HG03469 (cell line): Measurements from ENCODE around the gene SURF2.
"Not testable (repeated sequence)": the region's sequence is repeated elsewhere in the genome, so short reads cannot be mapped to it uniquely, and the experiment has no call there.

Experiments
- ATAC-seq: cut with Tn5 transposase; IDR thresholded peaks from one replicate; pipeline ENCODE4 v1.9.1; 2021; ENCODE audit warnings: mild to moderate bottlenecking, moderate library complexity, moderate number of reproducible peaks; ENCODE audit not compliant: unreplicated experiment

Gene SURF2

DNA sequence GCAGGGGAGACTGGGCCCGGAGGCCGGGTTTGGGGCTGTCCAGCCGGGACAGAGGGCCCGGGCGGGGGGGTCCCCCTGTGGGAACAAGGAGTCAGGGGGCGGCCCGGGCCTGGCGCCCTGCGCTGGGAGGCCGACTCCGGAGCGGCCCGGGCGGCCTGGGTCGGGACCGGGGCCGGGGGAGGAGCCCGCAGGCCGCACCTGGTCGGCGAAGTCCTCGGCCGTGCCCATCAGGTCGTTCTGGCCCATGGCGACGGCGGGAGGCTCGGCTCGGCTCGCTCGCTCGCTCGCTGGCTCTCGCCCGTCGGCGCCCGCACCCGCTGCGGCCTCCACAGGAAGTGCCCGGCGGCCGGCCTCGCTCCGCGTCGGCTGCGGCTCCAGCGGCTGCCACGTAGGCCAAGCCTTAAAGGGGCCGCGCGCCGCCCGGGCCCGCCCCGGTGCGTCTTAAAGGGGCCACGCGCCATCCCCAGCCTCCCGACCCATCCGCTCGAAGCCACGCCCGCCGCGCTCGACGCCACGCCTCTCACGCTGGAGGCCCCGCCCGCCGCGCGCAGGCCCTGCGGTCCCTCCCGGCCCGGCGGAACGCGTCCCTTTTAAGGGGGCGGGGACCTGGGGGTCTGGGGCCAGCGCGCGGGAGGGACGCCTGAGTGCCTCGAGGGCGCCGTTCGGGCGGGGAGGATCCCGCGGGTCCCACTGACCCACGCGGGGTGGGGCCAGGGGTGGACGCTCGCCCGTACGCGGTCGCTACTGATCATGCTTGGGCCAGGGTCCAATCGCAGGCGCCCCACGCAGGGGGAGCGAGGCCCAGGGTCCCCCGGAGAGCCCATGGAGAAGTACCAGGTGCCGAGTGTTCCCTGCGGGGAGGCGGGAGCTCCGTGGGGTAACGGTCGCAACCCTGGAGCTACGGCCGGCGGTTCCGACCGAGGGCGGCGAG lies 19.6 kb downstream of the SURF2 start, which contains the start of the genes STKLD1 and SURF4:
Gene STKLD1, plus strand, starts transcription at position 643 of the 931 bp plus-strand sequence. Its CDS starts 108 bp downstream, at position 751.
Gene SURF4, minus strand, starts transcription at position 337 of the 931 bp plus-strand sequence. Its CDS starts 91 bp downstream, at position 246.
- peak; percentile 72 for ATAC-seq

DNA sequence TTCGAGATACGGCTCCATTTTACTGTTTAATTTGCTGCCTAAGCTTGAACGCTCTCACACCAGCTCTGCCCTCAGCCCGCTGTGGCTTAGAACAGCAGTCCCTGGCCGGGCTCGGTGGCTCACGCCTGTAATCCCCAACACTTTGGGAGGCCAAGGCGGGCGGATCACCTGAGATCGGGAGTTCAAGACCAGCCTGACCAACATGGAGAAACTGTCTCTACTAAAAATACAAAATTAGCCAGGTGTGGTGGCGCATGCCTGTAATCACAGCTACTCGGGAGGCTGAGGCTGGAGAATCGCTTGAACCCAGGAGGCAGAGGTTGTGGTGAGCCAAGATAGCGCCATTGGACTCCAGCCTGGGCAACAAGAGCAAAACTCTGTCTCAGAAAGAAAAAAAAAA lies 20.9 kb downstream of the SURF2 start:
- not testable (repeated sequence) for ATAC-seq

DNA sequence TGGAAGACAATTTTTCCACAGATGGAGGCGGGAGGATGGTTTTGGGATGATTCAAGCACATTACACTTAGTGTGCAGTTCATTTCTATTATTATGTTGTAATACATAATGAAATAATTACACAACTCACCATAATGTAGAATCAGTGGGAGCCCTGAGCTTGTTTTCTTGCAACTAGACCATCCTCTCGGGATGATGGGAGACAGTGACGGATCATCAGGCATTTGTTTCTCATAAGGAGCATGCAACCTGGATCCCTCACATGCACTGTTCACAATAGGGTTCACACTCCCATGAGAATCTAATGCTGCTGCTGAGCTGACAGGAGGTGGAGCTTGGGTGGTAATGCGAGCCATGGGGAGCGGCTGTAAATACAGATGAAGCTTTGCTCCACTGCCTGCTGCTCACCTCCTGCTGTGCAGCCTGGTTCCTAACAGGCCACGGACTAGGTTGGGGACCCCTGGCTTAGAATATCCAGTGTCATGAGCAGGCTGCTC lies 21.4 kb downstream of the SURF2 start:
- ATAC-seq: no peak

DNA sequence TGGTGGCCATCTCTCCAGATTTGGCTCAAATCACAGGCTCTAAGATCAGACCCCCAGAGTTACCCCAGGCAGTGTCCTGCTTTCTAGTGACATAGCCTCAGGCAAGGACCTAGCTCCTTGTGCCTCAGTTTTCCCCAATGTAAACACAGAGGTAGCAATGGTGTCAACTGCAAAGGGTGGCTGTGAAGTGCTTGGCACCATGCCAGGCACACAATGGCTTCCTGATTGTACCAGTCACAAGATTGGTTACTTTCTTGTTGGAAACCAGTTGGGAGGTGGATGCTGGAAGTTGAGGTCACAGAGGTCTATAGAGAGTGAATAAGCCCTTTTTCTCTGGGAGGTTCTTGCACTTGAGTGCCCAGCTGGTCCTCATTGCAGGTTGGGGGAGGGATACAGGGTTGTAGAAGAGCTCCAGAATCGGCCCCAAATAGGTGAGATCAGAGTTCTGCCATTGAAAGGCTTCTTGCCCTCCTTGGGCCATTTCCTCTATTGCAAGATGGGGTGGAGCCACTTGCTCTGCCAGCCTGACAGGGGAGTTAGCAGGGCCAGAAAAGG lies 22.1 kb downstream of the SURF2 start:
- no peak for ATAC-seq

DNA sequence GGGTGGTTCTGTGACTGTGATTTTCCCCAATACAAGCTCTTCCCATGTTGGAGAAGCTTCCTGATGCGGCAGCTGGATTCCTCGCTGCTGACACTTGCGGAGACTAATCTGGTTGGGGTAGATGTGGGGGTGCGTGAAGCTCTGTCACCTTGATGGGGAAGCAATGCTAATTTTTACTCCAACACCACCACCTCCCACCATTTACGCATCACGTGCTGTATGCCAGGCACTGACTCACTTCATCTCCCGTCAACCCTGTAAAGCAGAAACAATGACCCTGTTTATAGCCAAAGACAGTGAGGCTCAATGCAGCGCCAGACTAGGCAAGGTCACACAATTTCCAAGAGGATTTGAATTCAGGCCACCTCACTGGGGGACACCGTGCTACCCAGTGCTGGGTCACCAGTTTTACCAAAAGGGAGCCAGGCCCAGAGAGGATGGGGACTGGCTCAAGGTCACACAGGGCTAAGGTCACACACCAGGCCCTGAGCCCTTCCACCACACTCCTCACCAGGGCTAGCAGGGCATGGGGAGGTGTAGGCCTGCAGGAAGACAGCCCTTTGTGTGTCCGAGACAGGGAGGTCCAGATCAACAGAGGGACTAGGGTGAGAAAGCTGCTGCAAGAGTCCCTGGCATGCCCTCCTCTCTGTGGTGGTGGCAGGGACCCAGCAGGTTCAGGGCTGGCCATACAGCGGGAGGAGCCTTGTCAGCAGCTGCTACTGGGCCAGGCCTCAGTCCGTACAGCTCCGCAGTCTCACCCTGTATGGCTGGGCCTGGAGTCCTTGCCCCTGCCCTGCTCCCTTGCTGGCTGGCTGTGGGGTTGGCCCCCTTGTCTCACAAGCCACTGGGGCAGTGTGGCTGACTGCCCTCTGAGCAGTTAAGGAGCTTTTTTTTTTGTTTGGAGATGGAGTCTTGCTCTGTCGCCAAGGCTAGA lies 23.1 kb downstream of the SURF2 start:
- no peak for ATAC-seq

DNA sequence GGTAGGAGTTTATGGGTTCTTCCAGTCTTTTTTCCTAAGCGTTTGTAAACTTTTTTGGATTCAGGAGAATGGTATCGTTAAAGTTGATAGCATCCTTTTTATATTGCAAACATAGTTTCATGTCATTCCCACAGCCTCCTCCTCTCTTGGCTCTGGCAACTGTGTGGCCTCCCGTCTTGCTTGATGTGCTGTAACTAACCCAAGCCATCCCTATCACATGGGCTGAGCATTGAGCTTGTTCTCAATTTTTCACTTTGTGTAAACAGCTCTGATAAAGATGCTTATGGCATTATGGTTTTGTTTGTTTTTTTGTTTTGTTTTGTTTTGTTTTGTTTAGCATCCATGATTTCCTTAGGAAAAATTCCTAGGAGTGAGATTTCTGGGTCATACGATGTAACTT lies 24.4 kb downstream of the SURF2 start:
- no peak for ATAC-seq

DNA sequence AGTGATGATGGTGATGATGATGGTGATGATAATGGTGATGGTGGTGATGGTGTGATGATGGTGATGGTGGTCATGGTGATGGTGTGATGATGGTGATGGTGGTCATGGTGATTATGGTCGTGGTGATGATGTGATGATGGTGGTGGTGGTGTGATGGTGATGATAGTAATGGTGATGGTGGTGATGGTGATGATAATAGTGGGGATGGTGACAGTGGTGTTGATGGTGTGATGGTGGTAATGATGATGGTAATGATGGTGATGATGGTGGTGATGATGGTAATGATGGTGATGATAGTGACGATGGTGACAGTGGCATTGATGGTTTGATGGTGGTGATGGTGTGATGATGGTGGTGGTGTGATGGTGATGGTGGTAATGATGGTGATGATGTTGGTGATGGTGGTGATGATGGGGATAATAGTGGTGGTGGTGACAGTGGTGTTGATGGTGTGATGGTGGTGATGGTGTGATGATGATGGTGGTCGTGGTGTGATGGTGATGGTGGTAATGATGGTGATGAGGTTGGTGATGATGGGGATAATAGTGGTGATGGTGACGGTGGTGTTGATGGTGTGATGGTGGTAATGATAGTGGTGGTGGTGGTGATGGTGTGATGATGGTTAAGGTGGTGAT lies 26.3 kb downstream of the SURF2 start:
- no peak for ATAC-seq

DNA sequence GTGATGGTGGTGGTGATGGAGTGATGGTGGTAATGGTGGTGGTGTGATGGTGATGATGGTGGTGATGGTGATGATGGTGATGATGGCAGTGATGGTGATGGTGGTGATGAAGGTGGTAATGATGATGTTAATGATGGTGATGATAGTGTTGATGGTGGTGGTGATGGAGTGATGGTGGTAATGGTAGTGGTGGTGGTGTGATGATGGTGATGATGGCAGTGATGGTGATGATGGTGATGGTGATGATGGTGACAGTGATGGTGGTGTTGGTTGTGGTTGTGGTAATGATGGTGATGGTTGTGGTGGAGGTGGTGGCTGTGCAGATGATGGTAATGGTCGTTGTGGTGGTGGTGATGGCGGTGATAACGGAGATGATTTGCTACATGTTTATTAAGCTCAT lies 27.1 kb downstream of the SURF2 start:
- no peak for ATAC-seq

DNA sequence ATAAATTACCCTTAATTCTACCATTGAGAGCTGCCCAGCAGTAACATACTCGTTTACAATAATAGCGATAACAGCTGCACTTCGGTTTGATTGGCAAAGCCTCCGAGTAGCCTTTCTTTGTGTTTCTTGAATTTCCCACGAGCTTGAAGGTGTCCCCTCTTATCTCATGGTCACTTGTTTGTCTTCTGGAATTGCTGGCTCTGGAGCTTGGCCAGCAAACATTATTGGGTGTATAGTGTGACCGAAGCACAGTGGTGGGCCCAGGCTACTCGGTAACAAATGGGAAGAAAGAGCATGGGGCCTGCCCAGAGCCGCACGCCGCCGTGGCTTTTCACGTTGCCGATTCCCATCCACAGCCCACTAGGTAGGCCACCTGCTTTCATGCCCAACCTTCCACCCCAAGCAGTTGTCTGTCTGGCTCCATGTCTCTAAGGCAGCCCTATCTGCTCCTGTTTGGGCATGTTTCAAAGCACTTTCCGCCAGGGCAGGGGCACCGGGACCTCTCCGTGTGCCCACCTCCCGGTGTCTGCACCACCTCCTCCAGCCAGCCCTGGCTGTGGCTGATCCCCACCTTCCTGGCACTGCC lies 28.5 kb downstream of the SURF2 start:
- ATAC-seq: no peak

DNA sequence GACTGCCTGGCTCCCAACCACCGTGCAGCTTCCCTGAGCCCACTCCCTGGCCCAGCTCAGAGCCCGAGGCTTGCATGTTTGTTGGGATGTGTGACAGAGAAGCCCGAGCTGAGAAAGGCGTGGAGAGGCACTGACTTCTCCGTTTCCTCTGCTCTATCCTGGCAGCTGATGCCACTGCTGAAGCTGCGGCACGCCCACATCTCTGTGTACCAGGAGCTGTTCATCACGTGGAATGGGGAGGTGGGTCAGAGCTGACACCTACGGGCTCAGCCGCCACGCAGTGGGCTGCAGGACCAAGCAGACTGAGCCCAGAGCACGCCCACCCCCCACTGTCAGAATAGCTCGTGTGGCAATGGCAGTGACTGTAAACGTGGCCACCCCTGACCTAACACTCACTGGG lies 29.1 kb downstream of the SURF2 start:
- no peak for ATAC-seq

DNA sequence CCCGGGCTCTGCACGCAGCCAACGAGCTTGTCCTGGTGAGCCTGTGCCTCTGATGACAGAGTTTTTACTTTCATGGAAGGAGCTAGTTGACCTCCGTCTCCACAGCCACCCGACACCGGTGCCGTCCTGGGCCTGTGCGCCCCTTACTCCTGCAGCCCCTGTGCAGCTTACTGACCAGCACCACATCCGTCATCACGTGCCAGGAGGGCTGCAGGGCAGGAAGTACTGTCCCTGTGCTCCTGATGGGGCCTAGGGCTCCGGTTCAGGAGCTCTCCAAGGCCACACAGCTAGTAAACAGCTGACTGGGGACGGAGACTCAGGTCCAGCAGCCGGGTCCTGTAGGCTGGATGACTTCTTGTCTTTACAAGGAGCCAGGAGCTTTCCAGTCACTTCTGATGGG lies 30.0 kb downstream of the SURF2 start:
- ATAC-seq: no peak

DNA sequence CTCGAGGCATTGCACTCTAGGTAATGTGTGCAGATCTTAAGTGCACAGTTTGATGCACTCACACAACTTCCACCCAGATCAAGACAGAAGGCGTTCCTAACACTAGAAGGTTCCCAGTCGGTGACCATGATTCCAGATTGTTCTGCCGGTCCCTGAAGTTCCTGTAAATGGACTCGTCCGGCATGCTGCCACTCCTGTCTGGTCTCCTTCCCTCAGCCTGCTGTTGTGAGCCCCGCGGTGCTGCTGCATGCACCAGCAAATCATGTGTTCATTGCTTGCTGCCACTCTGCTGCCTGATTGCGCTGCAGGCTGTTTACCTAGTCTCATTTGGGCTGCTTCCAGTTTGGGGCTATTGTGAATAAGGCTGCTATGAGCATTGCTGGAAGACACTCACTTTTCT lies 31.3 kb downstream of the SURF2 start:
- ATAC-seq: no peak

DNA sequence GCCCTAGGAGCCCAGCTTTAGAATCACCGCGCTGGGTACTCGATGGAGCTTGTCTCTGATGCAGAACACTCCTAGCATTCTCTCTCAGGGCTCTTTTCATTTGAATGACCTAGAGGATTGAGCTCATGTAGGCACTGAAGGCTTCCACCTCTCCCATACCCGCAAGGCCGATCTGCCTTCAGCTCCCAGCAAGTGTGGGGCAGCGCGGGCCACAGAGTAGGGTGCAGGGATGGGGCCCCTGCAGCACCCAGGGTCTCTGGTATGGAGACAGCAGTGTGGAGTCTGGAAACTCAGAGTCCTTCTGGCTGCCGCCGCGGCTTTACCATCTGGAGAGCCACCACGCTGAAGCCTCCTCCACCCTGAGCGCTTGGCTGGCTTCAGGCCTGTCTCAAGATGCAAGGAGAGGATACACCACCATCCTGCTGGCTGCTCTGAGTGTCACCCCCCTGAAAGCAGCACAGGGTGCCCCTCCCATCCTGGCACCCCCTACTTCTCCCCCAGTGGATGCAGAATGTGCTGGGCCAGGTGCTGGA lies 32.7 kb downstream of the SURF2 start:
- ATAC-seq: no peak

DNA sequence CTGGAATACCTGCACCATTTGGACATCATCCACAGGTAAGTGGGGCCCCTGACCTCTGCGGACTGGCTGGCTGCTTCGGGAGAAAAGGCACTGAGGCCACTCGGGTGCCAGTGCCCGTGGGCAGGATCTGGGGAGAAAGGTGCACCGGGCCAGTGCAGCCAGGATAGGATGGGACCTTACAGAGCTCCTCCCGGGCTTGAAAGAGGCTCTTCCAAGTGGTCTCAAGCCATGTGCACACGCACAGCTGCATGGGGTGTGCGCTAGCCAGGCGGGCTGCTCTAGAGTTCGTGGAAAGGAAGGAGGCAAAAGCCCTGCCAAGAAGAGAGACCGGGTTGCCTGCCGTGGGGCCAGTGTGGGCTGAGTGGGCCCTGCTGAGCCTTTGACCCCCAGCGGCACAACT lies 33.2 kb downstream of the SURF2 start:
- no peak for ATAC-seq

DNA sequence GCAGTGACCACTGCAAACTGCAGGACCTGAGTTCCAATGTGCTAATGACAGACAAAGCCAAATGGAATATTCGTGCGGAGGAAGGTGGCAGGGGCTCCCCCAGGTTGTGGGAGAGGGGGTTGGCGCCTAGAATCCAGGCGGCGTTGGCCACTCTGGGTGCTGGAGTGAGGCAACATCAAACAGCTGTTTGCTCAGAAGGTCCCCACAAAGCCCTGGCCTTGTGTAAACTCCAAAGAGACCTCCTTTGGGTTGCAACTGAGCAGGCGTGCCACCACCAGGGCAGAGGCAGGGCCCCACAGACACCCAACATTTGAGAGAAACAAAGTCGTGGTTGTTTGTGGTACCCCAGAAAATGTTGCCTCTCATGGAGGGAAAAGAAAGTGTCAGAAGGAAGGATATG lies 34.4 kb downstream of the SURF2 start:
- no peak for ATAC-seq

DNA sequence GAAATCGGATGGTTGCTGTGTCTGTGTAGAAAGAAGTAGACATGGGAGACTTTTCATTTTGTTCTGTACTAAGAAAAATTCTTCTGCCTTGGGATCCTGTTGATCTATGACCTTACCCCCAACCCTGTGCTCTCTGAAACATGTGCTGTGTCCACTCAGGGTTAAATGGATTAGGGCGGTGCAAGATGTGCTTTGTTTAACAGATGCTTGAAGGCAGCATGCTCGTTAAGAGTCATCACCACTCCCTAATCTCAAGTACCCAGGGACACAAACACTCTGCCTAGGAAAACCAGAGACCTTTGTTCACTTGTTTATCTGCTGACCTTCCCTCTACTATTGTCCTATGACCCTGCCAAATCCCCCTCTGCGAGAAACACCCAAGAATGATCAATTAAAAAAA lies 35.1 kb downstream of the SURF2 start:
- ATAC-seq: not testable (repeated sequence)

DNA sequence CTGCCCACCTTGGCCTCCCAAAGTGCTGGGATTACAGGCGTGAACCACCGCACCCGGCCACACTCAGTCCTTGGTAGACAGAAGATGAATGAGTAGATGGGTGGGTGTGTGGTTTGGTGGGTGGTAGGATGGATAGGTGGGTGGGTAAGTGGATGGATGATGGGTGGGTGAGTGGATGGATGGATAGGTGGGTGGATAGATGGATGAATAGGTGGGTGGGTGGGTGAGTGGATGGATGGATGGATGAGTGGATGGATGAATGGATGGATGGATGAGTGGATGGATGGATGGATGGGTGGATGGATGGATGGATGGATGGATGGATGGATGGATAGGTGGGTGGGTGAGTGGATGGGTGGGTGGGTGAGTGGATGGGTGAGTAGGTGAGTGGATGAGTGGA lies 36.0 kb downstream of the SURF2 start:
- ATAC-seq: not testable (repeated sequence)

DNA sequence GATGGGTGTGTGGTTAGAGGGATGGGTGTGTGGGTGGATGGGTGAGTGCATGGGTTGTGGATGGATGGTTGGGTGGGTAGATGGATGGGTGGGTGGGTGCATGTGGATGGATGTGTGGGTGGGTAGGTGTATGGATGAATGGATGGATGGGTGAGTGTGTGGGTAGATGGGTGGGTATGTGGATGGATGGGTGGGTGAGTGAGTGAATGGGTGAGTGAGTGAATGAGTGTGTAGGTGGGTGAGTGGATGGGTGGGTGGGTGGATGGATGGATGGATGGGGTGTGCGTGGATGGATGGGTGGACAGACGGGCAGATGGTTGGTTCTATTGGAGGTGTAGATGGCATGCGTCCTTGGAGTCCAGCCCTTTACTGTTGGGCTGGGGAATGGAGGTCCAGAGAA lies 37.0 kb downstream of the SURF2 start:
- no peak for ATAC-seq

DNA sequence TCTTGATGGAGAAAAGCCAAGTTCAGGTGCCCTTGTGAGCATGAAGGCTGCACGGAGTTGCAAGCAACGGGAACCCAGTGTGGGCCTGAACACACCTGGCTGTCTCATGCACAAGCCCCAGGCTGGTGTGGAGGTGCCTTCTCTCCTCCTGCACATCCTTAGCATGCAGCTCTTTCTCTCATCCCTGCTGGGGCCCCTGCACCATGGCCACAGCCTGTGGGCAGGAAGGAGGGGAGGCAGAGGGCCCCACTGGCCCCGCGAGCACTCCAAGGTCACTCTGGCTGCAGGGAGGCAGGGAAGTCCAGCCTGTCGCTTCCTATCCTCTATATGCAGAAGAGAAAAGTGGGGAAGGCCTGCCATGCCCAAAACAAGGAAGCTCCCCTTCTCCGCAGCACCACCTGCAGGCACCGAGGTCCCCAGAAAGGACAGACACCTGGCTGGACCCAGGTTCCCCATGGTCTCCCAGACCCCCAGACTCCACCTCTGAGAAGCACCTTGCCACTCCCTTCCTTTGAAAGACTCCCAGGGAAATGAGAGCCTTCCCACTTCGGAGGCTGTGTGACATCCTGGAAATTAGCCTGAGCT lies 38.4 kb downstream of the SURF2 start:
- no peak for ATAC-seq
